Globus pallidus (tissue), 1 donor: ENCODE data around the gene EDNRB.
"Not testable (repeated sequence)": the region's sequence is repeated elsewhere in the genome, so short reads cannot be mapped to it uniquely, and the experiment has no call there.

Experiments used
- DNase-seq: peaks from one replicate; pipeline ENCODE4 v3.0.0-alpha.2; 2015; ENCODE audit warnings: low spot score

Gene EDNRB

DNA sequence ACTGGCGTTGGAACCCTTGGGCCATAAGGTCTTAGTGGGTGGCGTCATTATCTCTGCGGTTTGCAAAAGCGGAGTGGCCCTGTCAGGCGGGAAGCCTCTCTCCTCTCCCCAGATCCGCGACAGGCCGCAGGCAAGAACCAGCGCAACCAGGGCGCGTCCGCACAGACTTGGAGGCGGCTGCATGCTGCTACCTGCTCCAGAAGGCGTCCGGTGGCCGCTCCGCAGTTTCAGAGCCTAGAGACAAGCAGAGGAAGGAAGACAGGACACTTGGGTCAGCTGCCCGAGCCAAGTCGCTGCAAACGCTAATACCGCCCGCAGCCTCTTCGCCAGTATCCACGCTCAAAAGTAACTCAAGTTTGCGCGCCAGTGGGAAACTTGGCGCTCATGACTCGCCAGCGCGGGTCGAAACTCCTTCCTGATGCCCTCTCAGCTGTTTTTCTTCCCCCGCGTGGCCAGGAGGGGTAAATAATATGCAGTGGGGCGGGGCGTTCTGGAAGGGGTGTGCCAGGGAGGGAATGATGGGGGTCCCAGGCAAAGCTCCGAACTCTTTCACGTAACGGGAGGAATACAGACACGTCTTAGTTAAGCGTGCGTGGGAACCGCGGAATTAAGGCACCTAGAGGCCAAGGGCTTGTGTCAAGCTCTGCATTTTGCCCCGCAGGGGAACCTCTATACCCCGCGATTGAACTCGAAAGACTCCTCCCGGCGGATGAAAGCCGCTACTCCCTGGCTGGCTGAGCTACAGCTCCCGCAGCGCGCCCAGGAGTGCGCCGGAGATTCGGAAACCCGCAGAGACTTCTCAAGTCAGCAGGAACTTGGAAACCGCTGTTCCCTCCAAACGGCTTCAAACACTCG, at the start of gene EDNRB:
Gene EDNRB (minus strand): TSS at position 441 of the 855 bp plus-strand sequence. CDS start 258 bp downstream, at position 183.
- peak; percentile 55 for DNase-seq

DNA sequence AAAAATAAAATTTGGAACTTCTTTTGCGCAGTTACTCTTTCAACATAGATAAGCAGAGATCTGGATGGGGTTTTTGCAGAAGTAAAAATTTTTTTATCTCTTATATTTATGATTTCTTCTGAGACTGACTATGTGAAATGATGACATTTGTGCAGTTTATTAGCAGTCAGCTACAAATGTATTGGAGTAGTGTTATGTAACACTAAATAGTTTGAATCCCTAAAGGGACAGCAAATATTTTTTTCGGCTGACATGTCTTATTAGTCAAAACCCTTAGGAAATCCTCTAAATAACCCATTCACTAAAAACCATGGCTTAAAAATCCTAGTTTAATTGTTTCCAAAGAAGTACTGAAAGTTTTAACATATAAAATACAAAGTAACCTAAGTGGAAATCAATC, 48.0 kb upstream of the EDNRB start:
- DNase-seq, result no peak

DNA sequence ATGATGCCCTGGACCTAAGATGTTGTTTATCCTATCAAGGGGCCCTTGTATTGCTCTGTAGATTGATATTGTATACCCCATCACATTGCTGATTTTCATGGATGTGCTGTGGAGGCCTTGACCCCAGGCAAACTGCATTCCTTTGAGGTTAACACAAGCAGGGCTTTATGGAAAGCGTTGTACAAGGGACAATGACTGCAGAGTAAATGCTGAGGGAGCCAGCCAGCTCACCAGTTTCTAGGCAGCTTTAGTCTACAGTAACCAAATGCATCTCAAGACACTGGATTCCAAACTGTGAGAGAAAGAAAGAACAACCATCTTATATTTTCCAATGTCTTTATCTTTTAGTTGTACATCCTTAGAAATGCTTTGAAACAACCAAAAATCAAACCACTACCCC, 34.1 kb upstream of the EDNRB start:
- no peak for DNase-seq

DNA sequence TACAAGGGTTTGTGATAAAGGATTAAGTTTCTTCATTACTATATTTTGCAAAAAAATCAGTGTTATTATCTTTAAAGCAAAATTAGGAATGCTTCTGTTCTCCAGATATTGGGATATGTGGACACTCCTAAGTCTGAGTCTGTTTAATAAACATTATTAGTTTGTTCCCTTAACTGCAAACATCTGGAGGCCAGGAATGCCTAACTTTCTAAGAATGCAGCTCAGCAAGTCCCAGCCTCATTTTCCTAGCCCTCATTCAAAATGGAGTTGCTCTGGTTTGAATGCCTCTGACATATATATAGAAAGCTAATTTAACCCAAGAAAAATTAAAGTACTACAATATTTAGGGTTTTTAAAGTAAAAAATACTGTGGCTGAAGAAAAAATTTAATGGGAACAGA, 33.6 kb upstream of the EDNRB start:
- DNase-seq, result no peak

DNA sequence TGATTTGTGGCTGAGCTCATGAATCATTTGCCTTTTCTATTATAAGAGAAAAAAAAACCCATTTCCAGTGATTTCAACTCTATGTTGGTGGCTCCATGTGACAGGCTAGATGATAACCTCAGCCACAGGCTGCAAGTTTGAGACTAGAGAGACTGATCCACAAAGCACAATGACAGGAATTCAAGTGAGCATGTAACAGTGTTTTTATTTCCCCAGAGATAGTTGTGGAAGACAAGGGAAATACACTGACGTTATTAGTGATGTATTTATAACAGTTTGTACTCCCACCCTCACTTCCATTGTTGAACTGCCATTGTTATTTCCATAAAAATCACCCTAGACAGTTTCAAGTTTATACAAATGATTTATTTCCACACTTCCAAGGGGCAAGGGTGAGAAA, 27.9 kb upstream of the EDNRB start:
- DNase-seq, result no peak

DNA sequence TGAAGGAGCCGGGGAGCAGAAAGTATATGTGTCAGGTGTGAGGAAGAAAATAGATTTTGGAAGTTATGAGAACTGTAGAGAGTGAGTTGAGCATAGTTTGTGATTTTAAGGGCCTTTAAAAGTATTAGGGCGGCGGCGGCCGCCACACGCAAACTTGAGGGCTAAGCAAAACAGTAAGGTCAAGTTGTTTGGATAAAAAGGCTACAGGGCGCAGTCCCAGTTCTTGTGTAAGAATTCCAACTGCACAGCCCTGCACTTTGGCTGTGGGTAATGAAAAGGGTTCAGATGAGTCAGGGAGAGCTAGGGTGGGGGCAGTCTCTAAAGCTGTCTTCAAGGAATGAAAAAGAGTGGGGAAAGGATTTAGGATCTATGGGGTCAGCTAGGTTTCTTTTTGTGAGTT, 16.4 kb upstream of the EDNRB start:
- not testable (repeated sequence) for DNase-seq

DNA sequence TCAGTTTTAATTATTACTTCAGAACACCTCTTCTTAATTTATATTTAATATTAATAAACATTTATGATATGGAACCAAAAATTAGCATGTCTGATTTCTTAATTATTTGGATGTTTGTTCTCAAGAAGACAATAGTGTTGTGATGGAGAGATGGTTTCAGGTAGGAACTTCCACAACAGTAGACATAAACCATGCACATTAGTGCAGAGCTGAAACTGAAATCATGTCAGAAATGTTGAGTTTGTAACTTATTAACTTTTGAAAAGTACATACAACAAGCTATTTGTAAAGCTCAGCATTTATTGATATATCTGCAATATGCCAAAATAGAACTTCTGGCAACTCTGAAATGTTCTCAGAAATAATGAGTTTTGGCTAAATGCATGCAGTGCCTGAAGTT, 11.8 kb upstream of the EDNRB start:
- no peak for DNase-seq

DNA sequence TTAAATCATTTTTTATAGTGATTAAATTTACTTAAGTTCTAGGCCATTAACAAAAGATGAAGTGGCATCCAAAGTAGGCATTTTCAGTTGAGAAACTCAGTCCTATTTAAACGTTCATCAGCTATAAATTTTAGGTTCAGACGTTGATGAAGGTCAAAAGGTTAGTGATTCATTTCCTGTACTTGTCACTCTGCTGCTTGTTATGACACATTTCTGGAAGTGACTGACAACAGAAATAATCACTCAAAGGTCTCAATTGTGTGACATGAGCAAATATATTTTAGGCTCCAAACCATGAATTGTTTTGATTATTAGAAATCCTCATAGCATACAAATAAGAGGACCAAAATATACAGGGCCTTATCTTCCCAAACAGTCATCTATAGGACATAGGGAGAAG, 10.3 kb upstream of the EDNRB start:
- no peak for DNase-seq

DNA sequence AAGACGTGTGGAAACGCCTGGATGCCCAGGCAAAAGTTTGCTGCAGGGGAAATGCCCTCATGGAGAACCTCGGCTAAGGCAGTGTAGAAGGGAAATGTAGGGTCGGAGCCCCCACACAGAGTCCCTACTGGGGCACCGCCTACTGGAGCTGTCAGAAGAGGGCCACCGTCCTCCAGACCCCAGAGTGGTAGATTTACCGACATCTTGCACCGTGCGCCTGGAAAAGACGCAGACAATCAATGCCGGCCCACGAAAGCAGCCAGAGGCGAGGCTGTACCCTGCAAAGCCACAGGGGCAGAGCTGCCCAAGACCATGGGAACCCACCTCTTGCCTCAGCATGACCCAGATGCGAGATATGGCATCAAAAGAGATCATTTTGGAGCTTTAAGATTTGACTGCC, 7.0 kb upstream of the EDNRB start:
- no peak for DNase-seq

DNA sequence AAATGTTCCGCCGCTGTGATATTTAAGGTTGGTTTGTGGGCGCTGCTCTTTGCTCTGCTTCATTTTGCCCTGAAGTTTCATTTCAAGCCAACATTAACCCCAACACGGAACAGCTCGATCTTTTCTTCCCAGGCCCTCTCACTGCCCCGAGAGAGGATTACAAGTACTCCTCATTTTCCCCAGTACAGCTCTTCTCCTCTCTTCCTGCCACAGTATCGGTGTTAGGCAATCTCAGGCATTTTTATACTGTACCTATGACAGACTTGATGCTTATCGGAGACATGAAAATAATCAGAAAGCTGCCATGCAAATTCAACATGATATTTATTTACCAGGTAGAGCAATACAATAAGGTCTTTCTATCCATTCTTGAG, 1.3 kb upstream of the EDNRB start:
- no peak for DNase-seq

DNA sequence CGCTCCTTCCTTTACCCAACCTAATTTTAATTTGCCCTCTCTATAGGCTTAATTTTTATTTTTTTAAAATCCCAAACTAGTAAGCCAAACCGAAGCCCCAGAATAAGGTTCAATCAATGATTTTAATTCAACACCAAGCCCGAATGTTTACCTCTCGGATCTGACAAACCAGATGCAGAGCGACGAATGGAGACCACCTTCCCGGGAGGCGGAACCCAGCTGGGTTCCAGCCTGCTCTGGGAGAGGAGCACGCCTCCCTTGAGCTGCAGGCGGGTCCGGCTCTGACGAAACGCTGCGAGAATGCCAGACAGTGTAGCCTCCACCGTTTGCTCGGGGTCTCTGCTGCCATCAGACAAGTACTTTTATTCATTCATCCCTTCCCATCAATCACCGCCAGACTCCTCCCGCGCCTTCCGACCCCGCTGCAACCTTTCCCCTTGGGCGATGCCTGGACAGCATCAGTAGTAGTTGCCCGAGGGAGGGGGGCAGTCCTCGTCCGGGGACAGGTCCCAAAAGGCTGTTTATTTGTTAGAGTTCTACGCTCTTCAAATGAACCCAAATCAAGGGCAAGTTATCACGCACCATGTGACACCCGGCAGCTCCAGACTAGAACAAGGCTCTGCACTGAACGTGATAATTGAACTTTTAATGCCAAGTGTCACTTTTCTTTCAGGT, 752 bp upstream of the EDNRB start:
- DNase-seq, result peak; percentile 51

DNA sequence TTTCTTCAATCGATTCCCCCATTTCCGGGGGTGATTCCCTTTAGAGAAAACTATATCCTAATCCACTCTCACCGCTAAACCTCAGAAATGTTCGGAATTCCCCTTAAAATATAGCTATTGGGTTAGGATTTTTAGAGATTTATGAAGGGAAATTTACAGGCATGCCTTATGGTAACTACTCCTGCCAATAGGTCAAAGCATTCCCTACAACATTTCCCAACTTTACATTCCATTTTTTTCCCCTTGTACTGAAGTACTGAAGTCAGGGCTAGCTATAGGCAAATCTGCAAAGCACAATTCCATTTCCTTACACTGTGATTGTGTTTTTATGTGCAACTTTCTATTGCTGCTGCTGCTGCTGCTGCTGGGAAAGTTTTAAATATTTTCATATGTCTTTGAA, 2.1 kb downstream of the EDNRB start:
- no peak for DNase-seq

DNA sequence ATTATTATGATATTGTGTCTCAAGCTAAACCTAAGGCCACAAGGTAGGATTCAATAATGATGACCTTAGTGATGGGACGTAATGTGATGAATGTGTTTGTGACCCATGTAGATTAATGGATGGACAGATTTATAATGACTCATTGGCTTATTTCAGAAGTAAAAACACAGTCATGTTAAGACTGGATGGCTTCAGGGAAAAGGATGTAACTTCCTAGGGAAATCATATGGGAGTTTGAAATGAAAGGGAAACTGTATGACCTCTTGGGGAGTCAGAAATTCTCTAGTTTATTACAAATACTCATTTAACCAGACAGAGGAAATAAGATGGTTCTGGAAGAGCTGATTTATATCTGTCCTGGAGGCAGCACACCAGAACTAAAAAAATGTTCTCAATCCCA, 2.9 kb downstream of the EDNRB start:
- no peak for DNase-seq

DNA sequence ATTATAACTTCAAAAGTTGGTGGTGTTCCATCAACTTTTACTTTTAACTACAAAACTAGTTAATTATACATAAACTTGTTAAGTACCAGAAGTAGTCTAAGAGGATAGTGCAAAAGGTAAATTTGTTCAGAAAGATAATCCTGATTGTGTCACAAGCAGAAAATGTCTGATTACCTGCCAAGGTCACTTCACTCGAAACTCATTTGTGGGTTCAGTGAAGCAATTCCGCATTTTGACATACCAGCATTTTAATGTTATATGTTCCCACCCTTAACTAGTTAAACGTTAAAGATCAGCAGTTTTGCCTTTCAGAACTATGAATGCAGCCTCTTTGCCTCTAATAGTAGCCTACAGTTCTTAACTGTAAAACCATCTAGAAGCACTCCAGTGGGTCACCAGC, 5.6 kb downstream of the EDNRB start:
- no peak for DNase-seq

DNA sequence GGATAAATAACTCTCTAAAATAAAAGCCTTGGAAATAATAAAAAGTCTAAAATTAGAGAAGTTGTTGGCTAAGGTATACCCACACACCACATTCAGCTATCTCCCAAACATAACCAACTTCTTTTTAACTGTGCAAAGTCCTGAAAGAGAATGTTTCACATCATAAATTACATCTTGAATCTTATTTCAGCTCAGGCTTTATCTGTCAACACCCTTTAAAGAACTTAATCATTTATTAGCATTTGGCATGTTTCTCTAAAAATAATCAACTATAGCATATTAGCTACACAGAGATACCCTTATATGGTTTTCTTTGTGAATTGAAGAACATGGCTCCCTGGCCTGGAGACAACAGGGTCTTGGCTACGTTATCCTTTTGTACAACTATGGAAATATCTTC, 6.9 kb downstream of the EDNRB start:
- no peak for DNase-seq

DNA sequence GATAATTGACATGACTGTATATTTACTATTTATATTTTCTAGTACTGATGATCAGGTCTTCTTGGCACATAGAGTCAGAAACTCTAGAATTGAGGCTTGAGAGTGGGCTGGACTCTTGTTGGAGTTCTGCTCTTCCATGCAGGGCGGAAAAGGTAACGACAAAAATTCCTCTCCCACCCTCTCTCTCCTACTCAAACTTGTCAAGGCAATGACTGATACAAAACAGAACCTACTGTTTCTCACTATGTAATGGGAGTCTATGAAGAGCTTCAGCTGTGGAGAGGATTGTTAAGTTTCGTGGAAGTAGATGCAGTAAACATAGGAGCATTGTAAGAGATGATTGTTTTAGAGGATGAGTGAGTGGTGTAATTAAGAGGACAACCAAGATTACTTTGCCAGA, 8.8 kb downstream of the EDNRB start:
- no peak for DNase-seq

DNA sequence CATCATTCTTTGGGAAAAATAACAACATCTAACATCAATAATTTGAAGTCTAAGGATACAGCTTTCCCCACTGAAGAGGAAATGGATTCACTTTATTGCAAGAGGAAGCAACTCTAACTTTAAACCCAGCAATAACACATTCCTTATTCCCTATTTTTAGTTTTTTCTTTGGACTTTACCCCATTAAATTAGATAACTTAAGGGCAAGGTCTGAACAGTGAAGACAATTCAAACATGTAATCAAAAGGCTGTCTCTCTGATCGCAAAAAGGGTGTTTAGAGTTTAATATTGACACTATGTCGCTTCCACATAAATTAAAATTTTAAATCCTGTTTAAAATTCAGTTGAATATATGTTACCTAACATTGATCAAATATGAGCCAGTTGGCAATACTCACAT, 10.1 kb downstream of the EDNRB start:
- DNase-seq, result no peak

DNA sequence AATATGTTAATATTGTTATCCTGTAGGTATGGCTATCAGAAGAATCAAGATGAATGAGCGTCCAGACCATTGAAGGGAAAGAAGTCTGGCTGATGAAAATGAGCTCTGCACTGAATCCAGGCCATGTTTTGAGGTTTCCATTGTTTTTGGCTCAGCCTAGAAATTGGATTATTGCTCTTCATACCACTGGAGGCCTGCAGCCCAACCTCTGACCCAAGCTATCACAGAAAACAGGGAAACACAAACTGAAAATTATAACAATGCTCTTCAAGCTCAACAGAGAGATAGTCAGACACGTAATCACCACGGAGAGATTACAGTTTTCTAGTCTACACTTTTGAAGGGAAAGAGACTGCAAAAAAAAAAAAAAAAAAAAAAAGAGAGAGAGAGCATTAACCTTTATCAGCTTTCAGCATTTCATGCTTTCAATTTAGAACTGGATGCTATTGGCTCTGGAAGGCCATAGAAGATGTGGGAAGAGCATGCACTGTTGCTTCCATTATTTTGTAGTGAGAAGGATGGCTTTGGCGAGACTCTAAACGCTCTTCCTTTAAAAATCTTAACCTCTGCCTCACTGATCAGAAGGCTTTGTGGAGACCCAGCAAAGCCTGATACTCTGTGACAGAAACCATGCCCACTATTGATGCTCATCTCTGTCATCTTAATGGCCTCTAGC, 10.8 kb downstream of the EDNRB start:
- no peak for DNase-seq

DNA sequence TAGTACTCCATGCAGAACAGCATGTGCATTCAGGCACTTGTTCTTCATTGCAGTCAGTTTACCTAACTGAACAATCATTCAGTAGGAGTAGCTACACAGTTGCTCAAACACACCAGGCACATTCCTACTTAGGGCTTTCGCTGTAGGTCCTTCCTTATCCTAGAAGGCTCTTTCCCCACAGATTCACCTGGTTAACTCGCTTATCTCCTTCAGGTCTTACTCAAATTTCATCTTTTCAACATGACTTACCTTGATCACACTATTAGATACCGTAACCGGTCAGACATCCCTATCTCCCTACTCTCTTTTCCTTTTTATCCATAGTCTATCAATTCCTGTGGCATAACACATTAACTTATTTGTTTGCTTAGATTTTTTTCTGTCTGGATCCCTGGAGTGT, 14.6 kb downstream of the EDNRB start:
- DNase-seq, result no peak

DNA sequence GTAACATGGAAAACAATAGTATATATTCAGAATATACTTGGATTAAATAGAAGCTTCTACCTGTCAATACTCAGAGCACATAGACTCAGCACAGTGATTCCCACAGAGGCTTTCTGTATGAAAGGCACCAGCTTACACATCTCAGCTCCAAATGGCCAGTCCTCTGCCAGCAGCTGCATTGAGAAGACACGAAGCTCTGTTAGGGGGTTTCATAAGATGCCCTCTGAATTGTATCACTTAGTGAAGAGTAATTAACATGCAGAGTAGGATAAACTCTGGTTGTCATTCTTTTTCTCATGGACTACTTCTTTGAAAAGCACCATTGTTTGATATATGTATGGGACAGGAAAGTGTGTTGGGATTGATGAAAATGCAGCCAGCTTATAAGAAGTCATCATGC, 15.2 kb downstream of the EDNRB start:
- no peak for DNase-seq

DNA sequence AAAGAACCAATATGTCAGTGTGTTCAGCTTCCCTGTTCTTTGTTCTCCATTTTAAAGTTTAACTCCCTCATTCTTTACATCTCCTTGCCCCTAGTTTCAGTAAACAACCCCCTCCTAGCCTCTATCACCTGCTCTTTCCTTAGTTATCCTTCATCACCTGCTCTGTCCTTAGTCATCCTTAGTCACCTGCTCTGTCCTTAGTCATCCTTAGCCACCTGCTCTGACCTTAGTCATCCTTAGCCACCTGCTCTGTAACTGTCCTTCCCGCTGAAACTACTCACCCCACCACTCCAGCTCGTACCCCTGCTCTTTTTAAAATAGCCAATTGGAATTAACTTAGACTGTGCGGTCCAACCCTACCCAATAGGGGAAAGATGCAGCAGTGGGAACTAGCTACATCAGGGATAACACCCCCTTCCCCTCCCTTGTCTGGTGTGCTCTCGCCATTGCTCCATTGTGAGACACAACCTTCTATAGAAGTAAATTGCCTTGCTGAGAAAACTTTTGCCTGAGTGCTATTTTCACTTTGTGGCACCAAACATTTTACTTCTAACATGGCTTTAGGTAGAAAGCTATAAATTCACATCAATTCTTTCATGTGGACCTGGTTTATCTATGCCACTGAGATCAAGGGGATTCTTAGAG, 16.2 kb downstream of the EDNRB start:
- DNase-seq, result no peak

DNA sequence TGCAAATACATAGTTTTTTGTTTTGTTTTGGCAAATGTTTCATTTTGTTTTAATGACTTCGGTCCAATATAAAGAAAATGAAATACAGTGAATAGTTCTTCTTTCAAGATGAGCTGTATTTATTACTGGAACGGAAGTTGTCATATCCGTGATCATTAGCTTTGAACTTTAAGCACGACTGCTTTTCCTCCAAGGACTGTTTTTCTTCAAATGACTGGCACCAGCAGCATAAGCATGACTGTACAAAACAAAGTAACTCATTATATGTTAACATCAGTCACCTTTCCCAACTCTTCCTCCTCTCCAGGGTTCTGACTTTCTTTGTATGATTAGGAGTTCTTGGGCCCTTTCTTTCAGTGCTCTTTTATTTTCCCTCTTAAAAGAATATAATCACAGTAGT, 20.5 kb downstream of the EDNRB start:
- DNase-seq, result no peak

DNA sequence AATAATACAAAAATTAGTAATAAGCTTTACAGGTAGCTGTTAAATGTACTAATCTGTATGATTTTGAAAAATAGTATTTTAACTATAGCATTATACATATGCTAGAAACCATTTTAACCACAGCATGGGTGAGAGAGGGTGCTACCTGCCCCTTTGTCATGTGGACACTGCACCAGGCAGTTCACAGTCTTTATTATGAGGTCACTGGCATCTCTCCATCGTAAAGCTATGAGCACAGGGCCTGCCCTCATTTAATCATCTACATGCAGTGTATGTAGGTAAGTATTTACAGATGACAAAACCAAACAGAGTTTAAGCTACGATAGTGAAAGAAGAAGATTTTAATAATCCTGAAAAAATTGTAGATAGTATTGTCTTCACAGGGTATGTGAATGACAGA, 21.7 kb downstream of the EDNRB start:
- DNase-seq, result no peak
